PC-3 (cell line): ENCODE data around the gene MYBPC3.

Source experiments
- CTCF ChIP-seq: fragments of 300-600 bp; sonication (generic); conservative IDR thresholded peaks from 2 replicates; pipeline ENCODE4 v1.5.1; 2017; ENCODE audit warnings: antibody characterized with exemption, low read depth, mild to moderate bottlenecking, low read length
- EZH2 ChIP-seq: fragments of 300-600 bp; sonication (generic); IDR thresholded peaks from one replicate; pipeline ENCODE4 v1.6.1; 2017; ENCODE audit warnings: antibody characterized with exemption, mild to moderate bottlenecking, low read length; ENCODE audit not compliant: unreplicated experiment
- EZH2phosphoT487 ChIP-seq: fragments of 300-600 bp; sonication (generic); IDR thresholded peaks from 2 replicates; pipeline ENCODE4 v1.6.1; 2018; ENCODE audit warnings: mild to moderate bottlenecking, antibody characterized with exemption, low read length, borderline replicate concordance

- TF ChIP-seq CTCF (no peak), EZH2phosphoT487 (no peak), EZH2 (no peak)
Measured at GRCh38 chr11:47282462-47282861, 70.0 kb downstream of the MYBPC3 start.
